Measurements from ENCODE around the gene AMBRA1. TPM values are rescaled to one million over a fixed set of nuclear protein-coding genes. Genes with fewer than 3 reads are reported as not detected.
A peak's percentile ranks its signal among the peaks of the same experiment; 100 is the strongest.

Gene AMBRA1
- total RNA-seq, 2 experiments from 2014 or later = 24.6 to 30.7 TPM

GRCh38 chr11:46611526-46612304, 17.9 kb upstream of the AMBRA1 start:
- Histone ChIP-seq H3K4me2 (ENCODE audit: low read length) (0 out of 2 replicates have a peak overlapping the region, but pooled peaks have one; percentile 14), H3K9me2 (ENCODE audit: insufficient read depth, low read length) (no peaks in the 10 kb centered on the region), H3K79me2 (ENCODE audit: insufficient read depth, low read depth, low read length) (peaks cover 8% of the 10 kb centered on the region; the same call in 1 of the 2 replicates), H3K9me3 (ENCODE audit: low read length) (no peaks in the 10 kb centered on the region), H4K20me1 (ENCODE audit: insufficient read depth, low read length) (no peaks in the 10 kb centered on the region), H3K4me1 (ENCODE audit: insufficient read depth, low read length, poor library complexity, severe bottlenecking) (peaks cover 19% of the 10 kb centered on the region), H3K4me3 (ENCODE audit: low read depth, low read length, poor library complexity, severe bottlenecking) (no peak overlapping the region), H3K27ac (ENCODE audit: low read depth, low read length, poor library complexity, severe bottlenecking) (no peak overlapping the region), H3K36me3 (ENCODE audit: insufficient read depth, low read length) (no peaks in the 10 kb centered on the region), H2AFZ (ENCODE audit: low read length) (no peak overlapping the region)
- no peak for DNase-seq (ENCODE audit: low spot score)
- ChIA-PET CTCF (ENCODE audit: unreplicated experiment) (no interaction called here), POLR2A (interaction anchor here (0.6 to 1.8 kb wide), 7 partner anchors 12 to 210 kb away, joined by 3 to 7 read pairs (median 5); partner anchors contain the start of gene AMBRA1)
- no TSS peak for BruUV-seq (replicated peaks)
- intact Hi-C loops (cut with micrococcal nuclease; ENCODE audit: unreplicated experiment) = no loop called here
- TF ChIP-seq EZH2phosphoT487 (IDR thresholded peaks at IDR 0.05; ENCODE audit: borderline replicate concordance, low read depth, low read length) = no peak
- TF ChIP-seq CTCF (conservative IDR thresholded peaks at IDR 0.05; ENCODE audit: low read length) = no peak

- no peaks in the 10 kb centered on the region for H3K36me3 ChIP-seq (ENCODE audit: insufficient read depth, low read length)
- intact Hi-C loops (cut with micrococcal nuclease; ENCODE audit: unreplicated experiment) = no loop called here
- no peaks in the 10 kb centered on the region for H3K9me2 ChIP-seq (ENCODE audit: insufficient read depth, low read length)
- H4K20me1 ChIP-seq (ENCODE audit: insufficient read depth, low read length) = no peaks in the 10 kb centered on the region
- DNase-seq (ENCODE audit: low spot score) = no peak
- POLR2A ChIA-PET = interaction anchor here (1.4 kb wide), 1 partner anchor 15 kb away, joined by 6 read pairs; no protein-coding TSS in a partner anchor
- H2AFZ ChIP-seq (ENCODE audit: low read length) = no peak overlapping the region
- no peak overlapping the region for H3K4me3 ChIP-seq (ENCODE audit: low read depth, low read length, poor library complexity, severe bottlenecking)
- no TSS peak for BruUV-seq (replicated peaks)
- no peak for TF ChIP-seq EZH2phosphoT487 (IDR thresholded peaks at IDR 0.05; ENCODE audit: borderline replicate concordance, low read depth, low read length)
- no peak for TF ChIP-seq CTCF (conservative IDR thresholded peaks at IDR 0.05; ENCODE audit: low read length)
- H3K4me1 ChIP-seq (ENCODE audit: insufficient read depth, low read length, poor library complexity, severe bottlenecking) = peaks cover 10% of the 10 kb centered on the region
- no peak overlapping the region for H3K4me2 ChIP-seq (ENCODE audit: low read length)
- H3K27ac ChIP-seq (ENCODE audit: low read depth, low read length, poor library complexity, severe bottlenecking) = no peak overlapping the region
- H3K9me3 ChIP-seq (ENCODE audit: low read length) = no peaks in the 10 kb centered on the region
- peaks cover 1% of the 10 kb centered on the region; the same call in 1 of the 2 replicates for H3K79me2 ChIP-seq (ENCODE audit: insufficient read depth, low read depth, low read length)
- CTCF ChIA-PET (ENCODE audit: unreplicated experiment) = no interaction called here
Observed at GRCh38 chr11:46609386-46609785, 15.6 kb upstream of the AMBRA1 start.

GRCh38 chr11:46607516-46607915, 13.7 kb upstream of the AMBRA1 start:
- intact Hi-C loops (cut with micrococcal nuclease; ENCODE audit: unreplicated experiment) = no loop called here
- no peaks in the 10 kb centered on the region for H3K9me2 ChIP-seq (ENCODE audit: insufficient read depth, low read length)

More at GRCh38 chr11:46607516-46607915, 13.7 kb upstream of the AMBRA1 start:
- TF ChIP-seq CTCF (conservative IDR thresholded peaks at IDR 0.05; ENCODE audit: low read length) (no peak), EZH2phosphoT487 (IDR thresholded peaks at IDR 0.05; ENCODE audit: borderline replicate concordance, low read depth, low read length) (no peak)
- ChIA-PET CTCF (ENCODE audit: unreplicated experiment) (no interaction called here), POLR2A (interaction anchor here (0.6 to 1.0 kb wide), 4 partner anchors 8 to 287 kb away, joined by 3 to 5 read pairs (median 4); partner anchors contain the start of genes ATG13 and HARBI1)
- H3K79me2 ChIP-seq (ENCODE audit: insufficient read depth, low read depth, low read length) = no peaks in the 10 kb centered on the region
- no peaks in the 10 kb centered on the region for H4K20me1 ChIP-seq (ENCODE audit: insufficient read depth, low read length)
- BruUV-seq (replicated peaks) = no TSS peak
- no peak overlapping the region for H3K4me3 ChIP-seq (ENCODE audit: low read depth, low read length, poor library complexity, severe bottlenecking)
- H3K4me1 ChIP-seq (ENCODE audit: insufficient read depth, low read length, poor library complexity, severe bottlenecking) = peaks cover 24% of the 10 kb centered on the region
- no peak overlapping the region for H2AFZ ChIP-seq (ENCODE audit: low read length)
- no peaks in the 10 kb centered on the region for H3K9me3 ChIP-seq (ENCODE audit: low read length)
- H3K36me3 ChIP-seq (ENCODE audit: insufficient read depth, low read length) = peaks cover 6% of the 10 kb centered on the region; the same call in 1 of the 2 replicates
- DNase-seq (ENCODE audit: low spot score) = no peak
- no peak overlapping the region for H3K4me2 ChIP-seq (ENCODE audit: low read length)
- H3K27ac ChIP-seq (ENCODE audit: low read depth, low read length, poor library complexity, severe bottlenecking) = no peak overlapping the region
